GM08714 (cell line): ENCODE results near the gene USP50.
"Not testable (repeated sequence)": the region's sequence is repeated elsewhere in the genome, so short reads cannot be mapped to it uniquely, and the experiment has no call there.

Experiments
- H3K4me3 ChIP-seq: fragments of 200-500 bp; sonication (Bioruptor generic); 2 replicates; pipeline ENCODE4 v1.5.1; 2014; ENCODE audit warnings: mild to moderate bottlenecking, low read length, inconsistent platforms
- ZNF274 ChIP-seq: IDR thresholded peaks from 2 replicates; pipeline ENCODE4 v1.6.1; 2012; ENCODE audit warnings: mild to moderate bottlenecking, low read depth, low read length

USP50 gene

DNA sequence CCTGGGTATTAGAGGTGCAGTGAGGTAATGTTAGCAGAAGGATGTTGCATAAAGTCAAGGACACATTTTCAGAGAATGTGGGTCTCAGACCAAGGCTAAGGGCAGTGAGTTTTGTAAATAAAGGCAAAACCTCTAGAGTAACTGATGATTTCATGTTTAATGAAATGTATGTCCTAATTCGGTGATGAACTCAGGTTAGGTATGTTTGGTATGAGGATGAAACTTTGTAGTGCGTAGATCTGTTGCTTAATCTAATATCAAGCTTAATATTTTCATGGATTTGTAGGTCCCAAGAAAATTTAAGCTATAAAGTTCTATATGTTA is 3.6 kb downstream of the USP50 start:
- TF ChIP-seq ZNF274: no peak
- no peak overlapping the region for H3K4me3 ChIP-seq

DNA sequence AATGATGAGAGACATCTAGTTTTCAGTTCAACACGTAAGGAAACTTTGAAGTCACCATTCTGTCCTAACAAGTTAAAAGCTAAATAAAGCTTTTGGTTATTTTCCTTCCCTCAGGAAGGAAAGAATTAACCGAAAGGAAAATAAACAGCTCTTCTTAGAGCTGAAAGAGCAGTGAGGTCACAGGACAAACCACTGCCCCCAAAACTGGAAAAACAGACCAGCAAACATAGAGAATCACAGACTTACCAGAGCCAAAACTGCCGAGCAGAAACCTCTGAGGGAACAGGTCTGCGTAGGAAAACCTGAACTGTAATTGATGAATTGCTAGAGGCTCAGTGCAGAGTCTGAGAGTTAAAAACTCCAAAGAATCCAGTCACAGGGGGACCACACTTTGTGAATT is 14.7 kb downstream of the USP50 start:
- TF ChIP-seq ZNF274: no peak
- H3K4me3 ChIP-seq: no peak overlapping the region

DNA sequence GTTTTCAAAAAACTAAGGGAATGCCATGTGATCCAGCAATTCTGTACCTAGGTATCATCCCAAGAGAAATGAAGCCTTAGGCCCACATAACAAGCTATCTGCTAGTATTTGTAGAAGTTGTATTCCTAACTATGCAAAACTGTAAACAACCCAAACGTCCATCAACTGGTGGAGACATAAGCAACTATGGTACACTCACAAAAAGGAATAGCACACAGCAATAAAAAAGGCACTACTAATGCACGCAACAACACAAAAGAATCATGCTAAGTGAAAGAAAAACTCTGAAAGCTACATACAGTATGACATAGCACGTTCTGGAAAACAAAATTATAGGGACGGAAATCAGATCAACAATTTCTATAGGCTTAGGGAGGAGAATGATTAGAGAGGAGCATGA is 15.3 kb downstream of the USP50 start:
- no peak for TF ChIP-seq ZNF274
- no peak overlapping the region for H3K4me3 ChIP-seq

DNA sequence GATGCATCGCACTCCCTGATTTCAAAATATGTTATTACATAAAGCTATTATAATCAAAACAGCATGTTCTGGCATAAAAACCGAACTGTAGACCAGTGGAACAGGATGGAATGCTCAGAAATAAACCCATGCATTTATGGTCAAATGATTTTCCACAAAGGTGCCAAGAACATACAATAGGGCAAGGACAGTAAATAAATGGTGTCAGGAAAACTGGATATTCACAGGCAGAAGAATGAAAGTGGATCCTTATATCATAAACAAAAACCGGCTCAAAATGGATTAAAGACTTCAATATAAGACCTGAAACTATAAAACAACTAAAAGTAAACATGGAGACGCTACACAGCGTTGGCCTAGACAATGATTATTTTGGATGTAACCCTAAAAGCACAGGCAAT is 22.6 kb downstream of the USP50 start:
- no peak overlapping the region for H3K4me3 ChIP-seq
- TF ChIP-seq ZNF274: no peak

DNA sequence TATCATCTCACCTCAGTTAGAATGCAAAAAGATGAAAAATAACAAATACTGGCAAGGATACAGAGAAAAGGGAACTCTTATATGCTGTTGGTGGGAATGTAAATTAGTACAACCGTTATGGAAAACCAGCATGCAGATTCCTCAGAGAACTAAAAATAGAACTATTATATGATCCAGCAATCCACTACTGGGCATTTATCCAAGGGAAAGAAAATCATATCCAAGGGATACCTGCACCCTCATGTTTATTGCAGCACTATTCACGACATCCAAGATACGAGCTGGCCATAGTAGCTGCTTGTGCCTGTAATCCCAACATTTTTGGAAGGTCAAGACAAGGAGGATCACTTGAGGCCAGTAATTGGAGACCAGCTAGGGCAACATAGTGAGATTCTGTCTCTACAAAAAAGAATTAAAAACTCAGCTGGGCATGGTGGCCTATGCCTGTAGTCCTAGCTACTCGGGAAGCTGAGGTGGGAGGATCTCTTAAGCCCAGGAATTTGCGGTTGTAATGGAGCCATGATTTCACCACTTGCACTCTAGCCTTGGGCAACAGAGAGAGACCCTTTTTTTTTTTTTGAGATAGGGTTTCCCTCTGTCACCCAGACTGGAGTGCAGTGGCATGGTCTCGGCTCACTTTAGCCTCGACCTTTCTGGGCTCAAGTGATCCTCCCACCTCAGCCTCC is 26.6 kb downstream of the USP50 start:
- TF ChIP-seq ZNF274: no peak
- no peak overlapping the region for H3K4me3 ChIP-seq

DNA sequence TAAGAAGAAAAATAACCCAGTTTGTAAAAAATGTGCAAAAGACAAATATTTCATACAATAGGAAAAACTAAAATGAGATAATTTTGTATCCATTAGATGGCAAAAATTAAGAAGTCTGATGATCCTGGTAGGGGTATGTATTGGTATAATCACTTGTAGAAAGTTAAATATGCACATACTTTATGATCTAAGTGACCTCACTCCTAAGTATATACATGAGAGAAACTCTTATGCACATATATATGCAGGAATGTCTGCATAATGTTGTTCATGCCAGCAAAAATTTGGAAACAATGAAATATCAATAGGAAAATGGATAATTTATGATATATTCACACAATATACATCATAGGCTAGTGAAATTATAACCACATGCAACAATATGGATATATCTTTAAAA is 33.5 kb downstream of the USP50 start:
- no peak overlapping the region for H3K4me3 ChIP-seq
- TF ChIP-seq ZNF274: no peak

DNA sequence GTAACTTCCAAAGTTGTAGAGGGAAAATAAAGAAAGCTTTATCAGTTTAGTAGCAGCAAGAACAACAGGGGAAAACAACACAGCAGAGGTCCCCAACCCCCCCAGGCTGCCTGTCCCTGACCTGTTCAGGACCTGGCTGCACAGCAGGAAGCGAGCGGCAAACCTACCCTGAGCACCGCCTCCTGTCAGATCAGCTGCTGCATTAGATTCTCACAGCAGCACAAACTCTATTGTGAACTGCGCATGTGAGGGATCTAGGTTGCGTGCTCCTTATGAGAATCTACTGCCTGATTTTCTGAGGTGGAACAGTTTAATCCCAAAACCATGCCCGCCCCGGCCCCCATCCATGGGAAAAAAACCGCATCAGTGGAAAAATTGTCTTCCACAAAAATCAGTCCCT is 40.3 kb downstream of the USP50 start:
- no peak overlapping the region for H3K4me3 ChIP-seq
- TF ChIP-seq ZNF274: no peak

DNA sequence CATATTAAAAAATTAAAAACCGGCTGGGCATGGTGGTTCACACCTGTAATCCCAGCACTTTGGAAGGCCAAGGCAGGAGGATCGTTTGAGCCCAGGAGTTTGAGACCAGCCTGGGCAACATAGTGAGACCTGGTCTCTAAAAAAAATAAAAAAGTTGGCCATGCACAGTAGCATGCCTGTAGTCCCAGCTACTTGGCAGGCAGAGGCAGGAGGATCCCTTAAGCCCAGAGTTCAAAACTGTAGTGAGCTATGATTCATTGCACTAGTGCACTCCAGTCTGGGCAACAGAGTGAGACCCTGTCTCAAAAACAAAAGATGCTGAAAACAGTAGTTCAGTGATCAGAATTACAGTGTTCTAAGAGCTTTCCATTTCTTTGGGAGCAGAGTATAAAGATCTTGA is 40.8 kb downstream of the USP50 start:
- not testable (repeated sequence) for H3K4me3 ChIP-seq

DNA sequence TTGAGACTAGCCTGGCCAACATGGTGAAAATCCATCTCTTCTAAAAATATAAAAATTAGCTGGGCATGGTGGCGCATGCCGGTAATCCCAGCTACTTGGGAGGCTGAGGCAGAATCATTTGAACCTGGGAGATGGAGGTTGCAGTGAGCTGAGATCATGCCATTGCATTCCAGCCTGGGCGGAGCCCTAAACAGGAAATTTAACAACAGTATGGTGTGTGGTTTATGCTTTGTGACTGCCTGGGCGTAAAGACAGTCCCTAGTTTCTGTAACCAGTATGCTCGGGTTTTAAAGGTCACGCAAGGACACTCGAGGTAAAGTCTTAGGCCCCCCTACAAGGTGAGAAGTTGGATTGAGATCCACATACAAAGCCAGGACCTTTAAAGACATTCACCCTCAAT is 43.3 kb downstream of the USP50 start:
- H3K4me3 ChIP-seq: no peak overlapping the region

DNA sequence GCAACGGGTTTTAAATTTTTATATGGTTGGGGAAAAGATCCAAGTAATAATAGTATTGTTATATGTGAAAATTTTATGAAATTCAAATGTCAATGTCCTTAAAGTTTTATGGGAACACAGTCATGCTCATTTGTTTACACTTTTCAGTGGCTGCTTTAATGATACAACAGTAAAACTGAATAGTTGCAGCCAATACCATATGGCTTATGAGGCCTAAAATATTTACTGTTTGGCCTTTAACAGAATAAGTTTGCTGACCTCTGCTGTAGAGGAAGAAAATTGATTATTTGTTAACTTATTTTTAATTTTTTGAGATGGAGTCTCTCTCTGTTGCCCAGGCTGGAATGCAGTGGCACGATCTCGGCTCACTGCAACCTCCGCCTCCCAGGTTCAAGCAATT is 44.7 kb downstream of the USP50 start:
- TF ChIP-seq ZNF274: no peak

More for the DNA sequence above, 43.3 kb downstream of the USP50 start:
- no peak for TF ChIP-seq ZNF274

DNA sequence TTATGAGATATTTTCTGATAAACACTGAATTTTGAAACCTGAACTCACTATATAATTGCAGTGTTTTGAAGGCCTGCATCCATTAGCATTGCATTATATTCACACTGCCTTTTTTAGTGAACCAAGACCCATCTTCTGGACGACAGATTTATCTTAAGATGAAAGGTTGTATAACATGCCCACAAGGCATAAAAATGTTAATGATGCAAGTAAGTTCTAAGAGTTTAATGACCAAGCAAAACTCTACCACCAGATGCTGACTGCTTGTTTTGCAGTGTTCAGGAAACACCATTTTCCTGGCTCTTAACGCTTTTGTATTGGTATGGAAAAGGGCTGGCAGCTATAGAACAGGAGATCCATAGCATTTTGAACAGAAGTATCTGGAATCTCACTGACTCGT is 46.1 kb downstream of the USP50 start:
- no peak overlapping the region for H3K4me3 ChIP-seq
- no peak for TF ChIP-seq ZNF274

More for the DNA sequence above, 44.7 kb downstream of the USP50 start:
- H3K4me3 ChIP-seq: no peak overlapping the region

DNA sequence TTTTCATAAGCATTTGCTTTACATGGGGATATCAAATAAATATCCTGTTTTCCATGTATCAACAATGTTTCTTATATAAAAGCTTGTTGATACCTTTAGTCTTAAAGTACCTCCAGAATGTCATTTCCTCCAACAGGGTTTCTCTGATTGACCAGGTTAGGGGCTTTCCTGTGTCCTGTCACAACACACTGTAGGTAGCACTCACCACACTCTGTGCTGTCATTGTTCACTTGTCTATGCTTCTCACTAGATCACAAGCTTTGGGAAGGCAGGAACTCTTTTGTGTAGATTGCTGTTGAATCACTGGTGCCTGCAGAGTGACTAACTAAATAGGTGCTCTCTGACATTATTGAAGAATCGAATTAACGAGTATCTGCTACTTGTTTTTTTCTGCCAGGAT is 49.8 kb downstream of the USP50 start:
- TF ChIP-seq ZNF274: no peak
- no peak overlapping the region for H3K4me3 ChIP-seq

DNA sequence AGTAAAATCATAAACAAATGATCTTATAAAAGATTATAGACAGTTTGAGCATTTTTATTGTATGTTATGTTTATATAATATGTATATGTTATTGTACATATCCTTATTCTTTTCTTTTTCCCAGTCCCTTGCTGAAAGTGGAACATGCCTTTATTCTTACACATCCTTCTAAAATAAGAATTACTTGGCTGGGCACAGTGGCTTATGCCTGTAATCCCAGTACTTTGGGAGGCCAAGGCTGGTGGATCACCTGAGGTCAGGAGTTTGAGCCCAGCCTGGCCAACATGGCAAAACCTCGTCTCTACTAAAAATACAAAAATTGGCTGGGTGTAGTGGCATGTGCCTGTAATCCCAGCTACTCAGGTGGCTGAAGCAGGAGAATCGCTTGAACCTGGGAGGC is 51.9 kb downstream of the USP50 start:
- not testable (repeated sequence) for H3K4me3 ChIP-seq

DNA sequence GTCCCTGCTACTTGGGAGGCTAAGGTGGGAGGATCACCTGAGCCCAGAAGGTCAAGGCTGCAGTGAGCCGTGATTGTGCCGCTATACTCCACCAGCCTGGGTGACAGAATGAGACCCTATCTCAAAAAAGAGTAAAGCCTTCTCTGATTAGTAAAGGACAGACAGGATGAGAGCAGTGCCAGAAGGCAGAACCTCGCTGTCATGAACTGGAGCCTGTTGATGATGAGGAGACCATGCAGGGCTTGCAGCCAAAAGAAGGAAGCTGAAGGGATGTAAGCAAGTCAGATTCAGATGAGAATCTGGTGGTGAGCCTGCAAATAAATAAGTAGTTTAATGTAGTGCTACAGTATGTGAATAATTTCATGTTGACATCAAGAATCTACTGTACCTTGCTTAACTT is 52.8 kb downstream of the USP50 start:
- no peak for TF ChIP-seq ZNF274
- no peak overlapping the region for H3K4me3 ChIP-seq

DNA sequence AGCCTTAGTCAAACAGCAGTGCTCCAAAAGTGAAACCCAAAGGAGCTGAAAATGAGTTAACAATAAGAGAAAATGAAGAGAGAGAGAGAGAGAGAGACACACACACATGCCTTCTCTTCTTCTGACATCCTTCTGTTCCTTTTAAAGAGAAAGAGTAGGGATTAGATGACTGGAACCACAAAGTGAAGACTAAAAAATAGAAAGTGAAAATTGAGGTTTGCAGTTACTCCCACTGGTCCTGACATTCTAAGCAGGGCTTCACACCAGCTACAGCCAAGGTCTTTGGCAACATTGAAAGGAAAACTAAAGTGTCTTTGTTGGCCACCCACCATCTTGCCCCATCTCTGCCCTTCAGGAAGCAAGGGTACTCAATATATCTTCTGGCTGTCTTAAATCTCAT is 59.2 kb downstream of the USP50 start:
- H3K4me3 ChIP-seq: no peak overlapping the region
- TF ChIP-seq ZNF274: no peak

DNA sequence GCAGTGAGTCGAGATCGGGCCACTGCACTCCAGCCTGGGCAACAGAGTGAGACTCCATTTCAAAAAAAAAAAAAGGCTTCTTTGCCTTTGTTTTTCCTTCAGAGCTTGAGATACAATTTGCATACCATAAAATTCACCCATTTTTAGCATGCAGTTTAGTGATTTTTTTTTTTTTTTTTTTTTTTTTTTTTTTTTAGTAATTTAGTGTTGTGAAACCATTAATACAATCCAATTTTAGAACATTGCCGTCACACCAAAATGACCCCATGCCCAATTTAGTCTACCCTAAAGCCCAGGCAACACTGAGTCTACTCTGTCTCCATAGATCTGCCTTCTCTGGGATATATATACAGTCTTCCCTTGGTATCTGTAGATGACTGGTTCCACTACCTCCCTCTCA is 61.1 kb downstream of the USP50 start:
- TF ChIP-seq ZNF274: no peak
- H3K4me3 ChIP-seq: no peak overlapping the region
